Rectal smooth muscle tissue (tissue), 1 donor: ENCODE measurements around the gene LAX1.

Experiments
- H3K27ac ChIP-seq: one replicate; pipeline ENCODE4 v1.7.0; 2013; ENCODE audit warnings: low read depth, low read length, inconsistent platforms
- H3K27me3 ChIP-seq: one replicate; pipeline ENCODE4 v1.7.0; 2013; ENCODE audit warnings: low read length; ENCODE audit not compliant: control insufficient read depth, insufficient read depth
- H3K36me3 ChIP-seq: one replicate; pipeline ENCODE4 v1.7.0; 2013; ENCODE audit warnings: low read length; ENCODE audit not compliant: control insufficient read depth, insufficient read depth
- H3K4me1 ChIP-seq: one replicate; pipeline ENCODE4 v1.7.0; 2013; ENCODE audit warnings: low read length; ENCODE audit not compliant: control insufficient read depth, insufficient read depth
- H3K4me3 ChIP-seq: one replicate; pipeline ENCODE4 v1.7.0; 2013; ENCODE audit warnings: low read length
- H3K9ac ChIP-seq: one replicate; pipeline ENCODE4 v1.7.0; 2013; ENCODE audit warnings: low read length

The LAX1 gene

GRCh38 chr1:203765029-203765837 is at the start of gene LAX1:
Gene LAX1, plus strand, starts transcription at chr1:203765183. Its CDS starts 383 bp downstream, at chr1:203765566.
- H3K27me3 ChIP-seq, result no peaks in the 10 kb centered on the region
- H3K36me3 ChIP-seq, result no peaks in the 10 kb centered on the region
- no peak within 1 kb of the TSS for H3K27ac ChIP-seq
- no peak within 1 kb of the TSS for H3K9ac ChIP-seq
- H3K4me3 ChIP-seq, result peak within 1 kb of the TSS; percentile 30
- peaks cover 3% of the 10 kb centered on the region for H3K4me1 ChIP-seq

GRCh38 chr1:203717120-203717519 is 47.9 kb upstream of the LAX1 start:
- Histone ChIP-seq H3K9ac (no peak overlapping the region), H3K4me1 (no peaks in the 10 kb centered on the region), H3K27me3 (no peaks in the 10 kb centered on the region), H3K4me3 (no peak overlapping the region), H3K27ac (no peak overlapping the region), H3K36me3 (peaks cover 33% of the 10 kb centered on the region)

- H3K4me3 ChIP-seq, result no peak overlapping the region
- no peak overlapping the region for H3K9ac ChIP-seq
- peaks cover 30% of the 10 kb centered on the region for H3K36me3 ChIP-seq
- H3K27me3 ChIP-seq, result no peaks in the 10 kb centered on the region
- H3K4me1 ChIP-seq, result no peaks in the 10 kb centered on the region
- no peak overlapping the region for H3K27ac ChIP-seq
Measured at GRCh38 chr1:203720242-203720641, 44.7 kb upstream of the LAX1 start.

- H3K36me3 ChIP-seq, result peaks cover 47% of the 10 kb centered on the region
- H3K27ac ChIP-seq, result no peak overlapping the region
- H3K4me1 ChIP-seq, result no peaks in the 10 kb centered on the region
- H3K27me3 ChIP-seq, result no peaks in the 10 kb centered on the region
- H3K4me3 ChIP-seq, result no peak overlapping the region
- no peak overlapping the region for H3K9ac ChIP-seq
Measured at GRCh38 chr1:203722909-203723308, 42.1 kb upstream of the LAX1 start.

GRCh38 chr1:203726417-203726867 is 38.5 kb upstream of the LAX1 start:
- Histone ChIP-seq H3K4me1 (no peaks in the 10 kb centered on the region), H3K9ac (no peak overlapping the region), H3K27ac (no peak overlapping the region), H3K4me3 (no peak overlapping the region), H3K36me3 (peaks cover 36% of the 10 kb centered on the region), H3K27me3 (no peaks in the 10 kb centered on the region)

- Histone ChIP-seq H3K9ac (no peak overlapping the region), H3K27ac (no peak overlapping the region), H3K27me3 (no peaks in the 10 kb centered on the region), H3K4me1 (no peaks in the 10 kb centered on the region), H3K36me3 (peaks cover 16% of the 10 kb centered on the region), H3K4me3 (no peak overlapping the region)
Measured at GRCh38 chr1:203733009-203733863, 31.7 kb upstream of the LAX1 start.

GRCh38 chr1:203742436-203742835 is 22.5 kb upstream of the LAX1 start:
- H3K36me3 ChIP-seq, result peaks cover 14% of the 10 kb centered on the region
- H3K27me3 ChIP-seq, result no peaks in the 10 kb centered on the region
- no peak overlapping the region for H3K9ac ChIP-seq
- H3K4me3 ChIP-seq, result no peak overlapping the region
- peaks cover 2% of the 10 kb centered on the region for H3K4me1 ChIP-seq
- no peak overlapping the region for H3K27ac ChIP-seq

- H3K4me1 ChIP-seq, result peaks cover 2% of the 10 kb centered on the region
- H3K27me3 ChIP-seq, result no peaks in the 10 kb centered on the region
- H3K4me3 ChIP-seq, result no peak overlapping the region
- H3K27ac ChIP-seq, result peak overlapping the region; percentile 14
- no peak overlapping the region for H3K9ac ChIP-seq
- peaks cover 9% of the 10 kb centered on the region for H3K36me3 ChIP-seq
Measured at GRCh38 chr1:203743091-203743571, 21.9 kb upstream of the LAX1 start.

- H3K36me3 ChIP-seq, result peaks cover 7% of the 10 kb centered on the region
- H3K27me3 ChIP-seq, result no peaks in the 10 kb centered on the region
- H3K9ac ChIP-seq, result no peak overlapping the region
- peaks cover 2% of the 10 kb centered on the region for H3K4me1 ChIP-seq
- peak overlapping the region; percentile 9 for H3K27ac ChIP-seq
- no peak overlapping the region for H3K4me3 ChIP-seq
Measured at GRCh38 chr1:203744075-203744972, 20.7 kb upstream of the LAX1 start.

GRCh38 chr1:203746281-203746680 is 18.7 kb upstream of the LAX1 start:
- no peak overlapping the region for H3K4me3 ChIP-seq
- no peaks in the 10 kb centered on the region for H3K36me3 ChIP-seq
- no peaks in the 10 kb centered on the region for H3K27me3 ChIP-seq
- H3K9ac ChIP-seq, result no peak overlapping the region
- H3K4me1 ChIP-seq, result peaks cover 5% of the 10 kb centered on the region
- H3K27ac ChIP-seq, result no peak overlapping the region

- H3K27ac ChIP-seq, result no peak overlapping the region
Measured at GRCh38 chr1:203751051-203751450, 13.9 kb upstream of the LAX1 start.

More at GRCh38 chr1:203751051-203751450, 13.9 kb upstream of the LAX1 start:
- H3K4me3 ChIP-seq, result no peak overlapping the region
- no peaks in the 10 kb centered on the region for H3K36me3 ChIP-seq
- peaks cover 2% of the 10 kb centered on the region for H3K4me1 ChIP-seq
- H3K9ac ChIP-seq, result no peak overlapping the region
- H3K27me3 ChIP-seq, result no peaks in the 10 kb centered on the region
